Keratinocyte (primary cell): ENCODE data around the gene SFMBT2.

Experiments used
- EZH2 ChIP-seq: IDR thresholded peaks from one replicate; pipeline ENCODE4 v1.6.1; 2012; ENCODE audit warnings: inconsistent platforms, mild to moderate bottlenecking, low read length, moderate library complexity
- TF ChIP-seq, protein P1 (sequence below), 3 experiments: IDR thresholded peaks in 1 of 3; conservative IDR thresholded peaks in 1 of 3; optimal IDR thresholded peaks in 1 of 3; 2 replicates in 2 of 3; 3 replicates in 1 of 3; pipeline versions ENCODE3 to v1.5.1; 2011; ENCODE audit warnings: low read length in 3 of 3, mild to moderate bottlenecking in 3 of 3, moderate library complexity in 2 of 3, control low read depth in 1 of 3, inconsistent platforms in 1 of 3; ENCODE audit not compliant: insufficient read depth in 2 of 3; ENCODE audit errors: extremely low read depth in 1 of 3

DNA sequence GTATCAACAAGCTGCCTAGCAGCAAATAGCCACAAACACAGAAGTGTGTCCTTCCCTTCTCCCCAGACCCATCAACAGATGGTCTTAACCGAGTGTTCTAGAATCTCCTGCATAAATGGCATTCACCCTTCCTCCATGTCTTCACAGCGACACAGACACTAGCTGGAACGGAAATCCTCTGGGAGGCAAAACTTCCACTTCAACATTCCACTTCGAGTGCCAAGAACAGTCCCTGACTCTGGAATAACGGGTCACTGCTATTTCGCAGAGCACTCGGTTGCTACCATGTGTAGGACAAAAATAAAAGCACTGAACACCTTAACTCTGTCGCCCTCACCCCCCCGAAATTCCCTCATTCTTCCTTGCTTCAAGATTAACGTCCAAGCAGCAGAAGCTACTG, 65.1 kb downstream of the SFMBT2 start:
- TF ChIP-seq, protein P1, sequence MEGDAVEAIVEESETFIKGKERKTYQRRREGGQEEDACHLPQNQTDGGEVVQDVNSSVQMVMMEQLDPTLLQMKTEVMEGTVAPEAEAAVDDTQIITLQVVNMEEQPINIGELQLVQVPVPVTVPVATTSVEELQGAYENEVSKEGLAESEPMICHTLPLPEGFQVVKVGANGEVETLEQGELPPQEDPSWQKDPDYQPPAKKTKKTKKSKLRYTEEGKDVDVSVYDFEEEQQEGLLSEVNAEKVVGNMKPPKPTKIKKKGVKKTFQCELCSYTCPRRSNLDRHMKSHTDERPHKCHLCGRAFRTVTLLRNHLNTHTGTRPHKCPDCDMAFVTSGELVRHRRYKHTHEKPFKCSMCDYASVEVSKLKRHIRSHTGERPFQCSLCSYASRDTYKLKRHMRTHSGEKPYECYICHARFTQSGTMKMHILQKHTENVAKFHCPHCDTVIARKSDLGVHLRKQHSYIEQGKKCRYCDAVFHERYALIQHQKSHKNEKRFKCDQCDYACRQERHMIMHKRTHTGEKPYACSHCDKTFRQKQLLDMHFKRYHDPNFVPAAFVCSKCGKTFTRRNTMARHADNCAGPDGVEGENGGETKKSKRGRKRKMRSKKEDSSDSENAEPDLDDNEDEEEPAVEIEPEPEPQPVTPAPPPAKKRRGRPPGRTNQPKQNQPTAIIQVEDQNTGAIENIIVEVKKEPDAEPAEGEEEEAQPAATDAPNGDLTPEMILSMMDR (optimal IDR thresholded peaks at IDR 0.05 in 1 of 3, IDR thresholded peaks at IDR 0.05 in 1 of 3, conservative IDR thresholded peaks at IDR 0.05 in 1 of 3; ENCODE audit: extremely low read depth in 1 of 3, insufficient read depth in 2 of 3, low read length in 3 of 3), result no peak
- no peak for TF ChIP-seq EZH2
